SKM-1 (cell line): ENCODE results near the gene ATP13A3.

Source experiments
- DNase-seq: peaks from one replicate; lab custom pipeline; 2025; ENCODE audit not compliant: unreplicated experiment; lab: John Stamatoyannopoulos, UW

ATP13A3 gene

GRCh38 chr3:194375473-194376240, 111.1 kb downstream of the ATP13A3 start:
- DNase-seq: no peak

- no peak for DNase-seq
Observed at GRCh38 chr3:194374935-194375334, 111.9 kb downstream of the ATP13A3 start.

GRCh38 chr3:194373899-194374298, 112.9 kb downstream of the ATP13A3 start:
- no peak for DNase-seq

GRCh38 chr3:194373028-194373427, 113.8 kb downstream of the ATP13A3 start:
- no peak for DNase-seq

GRCh38 chr3:194370753-194371152, 116.0 kb downstream of the ATP13A3 start:
- no peak for DNase-seq

- DNase-seq: no peak
Observed at GRCh38 chr3:194369522-194370279, 117.1 kb downstream of the ATP13A3 start, which contains the start of gene LRRC15. LRRC15 (minus strand) TSS chr3:194369743; CDS start chr3:194361043, 8,700 bp downstream.

GRCh38 chr3:194368918-194369317, 117.9 kb downstream of the ATP13A3 start:
- no peak for DNase-seq

GRCh38 chr3:194367992-194368841, 118.6 kb downstream of the ATP13A3 start:
- DNase-seq: no peak

- no peak for DNase-seq
Observed at GRCh38 chr3:194365978-194366490, 120.8 kb downstream of the ATP13A3 start.

- no peak for DNase-seq
Observed at GRCh38 chr3:194365526-194365925, 121.3 kb downstream of the ATP13A3 start.

GRCh38 chr3:194364652-194365434, 122.0 kb downstream of the ATP13A3 start:
- DNase-seq: no peak

GRCh38 chr3:194364314-194364651, 122.5 kb downstream of the ATP13A3 start:
- no peak for DNase-seq

- no peak for DNase-seq
Observed at GRCh38 chr3:194360568-194360967, 126.2 kb downstream of the ATP13A3 start.

- DNase-seq: no peak
Observed at GRCh38 chr3:194357681-194358080, 129.1 kb downstream of the ATP13A3 start.

GRCh38 chr3:194355379-194355778, 131.4 kb downstream of the ATP13A3 start:
- DNase-seq: no peak

- no peak for DNase-seq
Observed at GRCh38 chr3:194354315-194354714, 132.5 kb downstream of the ATP13A3 start.
